ENCODE results near the gene ARHGAP26.

The ARHGAP26 gene

DNA sequence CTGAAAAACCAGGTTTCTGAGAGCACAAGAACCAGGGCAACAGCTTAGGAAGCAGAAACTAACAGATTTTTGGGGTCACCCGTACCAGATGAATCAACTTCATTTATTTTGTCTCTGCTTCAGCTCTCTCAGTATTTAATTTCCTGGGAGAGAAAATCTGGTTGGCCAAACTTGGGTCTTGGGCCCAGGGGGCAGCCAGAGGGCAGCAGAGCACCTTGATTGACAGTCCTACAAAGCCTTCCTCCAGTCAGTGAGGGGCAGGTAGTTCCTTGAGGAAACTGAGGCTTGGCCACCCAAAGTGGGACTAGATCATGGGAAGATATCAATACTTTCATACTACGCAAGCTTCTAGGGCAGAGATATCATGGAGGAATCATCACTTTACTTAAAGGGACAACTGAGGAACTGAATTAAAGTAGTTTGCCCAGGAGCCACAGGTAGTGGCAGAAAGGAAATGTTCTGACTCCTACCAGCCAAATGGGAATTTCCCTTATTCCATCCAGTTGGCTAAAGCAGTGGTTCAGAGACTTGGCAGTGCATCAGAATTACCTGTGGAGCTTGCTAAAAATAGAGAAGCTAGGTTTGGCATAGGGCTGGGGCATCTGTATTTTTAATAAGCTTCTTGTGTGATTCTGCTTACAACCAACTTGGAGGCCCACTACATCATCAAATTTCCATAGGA is 21.5 kb upstream of the ARHGAP26 start:
- DNase-seq, result peak; percentile 55 to 61 (median 59)

DNA sequence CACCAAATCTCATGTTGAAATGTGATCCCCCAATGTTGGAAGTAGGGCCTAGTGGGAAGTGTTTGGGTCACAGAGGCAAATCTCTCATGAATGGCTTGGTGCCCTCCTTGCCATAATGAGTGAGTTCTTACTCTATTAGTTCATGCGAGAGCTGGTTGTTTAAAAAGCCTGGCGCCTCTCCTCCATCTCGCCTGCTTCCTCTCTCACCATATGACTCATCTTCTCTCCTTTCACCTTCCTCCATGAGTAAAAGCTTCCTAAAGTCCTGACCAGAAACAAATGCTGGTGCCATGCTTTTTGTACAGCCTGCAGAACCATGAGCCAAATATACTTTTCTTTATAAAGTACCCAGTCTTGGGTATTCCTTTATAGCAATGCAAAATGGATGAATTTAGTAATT is 20.9 kb upstream of the ARHGAP26 start:
- DNase-seq, result peak; percentile 61 to 82 (median 74)

DNA sequence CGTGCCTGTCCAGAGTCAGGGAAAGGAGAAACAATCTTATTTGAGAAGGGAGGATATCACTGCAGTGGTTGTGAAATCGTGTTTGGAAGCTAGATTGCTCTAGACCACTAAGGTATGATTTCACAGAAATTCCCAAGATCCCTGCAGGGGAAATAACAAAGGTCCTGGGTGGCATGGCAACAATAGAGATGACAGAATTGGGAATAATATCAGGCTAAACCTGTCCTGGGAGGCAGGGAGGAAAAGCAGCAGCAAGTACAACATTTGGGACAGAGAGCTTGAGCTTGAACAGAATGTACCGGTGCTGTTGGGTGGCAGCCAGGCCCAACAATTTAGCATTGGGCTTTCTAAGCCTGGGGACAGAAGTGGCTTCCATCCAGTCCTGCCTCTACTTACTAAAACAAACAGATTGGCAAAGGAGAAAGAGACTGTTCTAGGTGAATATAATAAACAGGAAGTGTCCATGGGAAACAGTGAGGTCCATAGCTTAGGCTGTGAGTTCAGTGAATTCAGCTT is 17.0 kb upstream of the ARHGAP26 start:
- no peak for DNase-seq

DNA sequence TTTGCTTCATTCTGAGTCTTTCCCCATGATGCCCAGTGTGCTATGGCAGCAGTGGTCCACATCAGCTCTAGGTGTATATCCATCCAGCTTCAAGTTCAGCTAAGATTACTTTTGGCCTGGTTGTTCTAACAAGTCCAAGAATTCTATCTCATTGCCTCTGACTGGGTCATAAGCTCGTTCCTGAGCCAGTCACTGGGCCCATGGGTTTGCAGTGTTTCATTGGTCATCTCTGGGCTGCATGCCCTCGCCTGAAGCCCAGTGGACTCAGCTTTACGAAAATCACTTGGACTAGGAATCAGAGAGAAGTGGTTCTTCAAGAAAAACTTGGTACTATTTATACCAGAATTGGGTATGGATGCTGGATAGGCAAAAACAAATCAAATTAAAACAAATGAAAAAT is 16.1 kb upstream of the ARHGAP26 start:
- no peak for DNase-seq

DNA sequence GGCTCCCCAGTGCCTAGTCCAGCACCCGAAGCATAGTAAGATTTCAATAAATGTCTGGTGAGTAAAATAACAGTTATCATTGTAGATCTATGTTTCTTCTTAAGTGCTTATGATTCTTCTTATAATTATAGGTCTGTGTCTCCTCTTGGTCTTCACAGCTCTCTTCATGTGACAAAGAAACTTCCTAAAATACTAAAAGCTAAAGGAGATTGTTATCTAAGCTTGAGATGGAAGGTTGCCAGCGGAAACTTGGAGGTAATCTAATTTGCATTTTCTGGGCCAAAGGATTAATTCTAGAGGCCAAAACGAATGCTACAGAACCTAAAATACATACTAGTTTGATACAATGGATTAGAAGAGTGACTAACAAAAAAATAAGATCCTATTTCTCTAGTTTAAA is 13.6 kb upstream of the ARHGAP26 start:
- DNase-seq, result no peak

DNA sequence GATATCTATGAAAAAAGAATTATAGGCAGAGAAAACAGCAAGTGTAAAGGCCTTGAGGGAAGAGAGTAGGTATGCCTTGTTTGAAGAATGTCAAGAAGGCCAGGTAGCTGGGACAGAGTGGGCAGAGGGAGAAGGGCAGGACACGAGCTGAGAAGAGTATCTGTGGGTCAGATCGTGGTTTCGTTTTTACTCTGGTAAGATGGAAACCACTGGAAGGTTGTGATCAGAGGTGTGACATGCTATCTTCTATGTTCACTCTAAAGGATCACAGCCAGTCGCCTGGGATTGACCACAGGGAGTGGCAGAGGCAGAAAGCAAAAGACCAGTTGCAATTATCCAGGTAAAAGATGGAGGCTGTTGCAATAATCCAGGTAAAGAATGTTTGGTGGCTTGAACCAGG is 12.6 kb upstream of the ARHGAP26 start:
- no peak for DNase-seq

DNA sequence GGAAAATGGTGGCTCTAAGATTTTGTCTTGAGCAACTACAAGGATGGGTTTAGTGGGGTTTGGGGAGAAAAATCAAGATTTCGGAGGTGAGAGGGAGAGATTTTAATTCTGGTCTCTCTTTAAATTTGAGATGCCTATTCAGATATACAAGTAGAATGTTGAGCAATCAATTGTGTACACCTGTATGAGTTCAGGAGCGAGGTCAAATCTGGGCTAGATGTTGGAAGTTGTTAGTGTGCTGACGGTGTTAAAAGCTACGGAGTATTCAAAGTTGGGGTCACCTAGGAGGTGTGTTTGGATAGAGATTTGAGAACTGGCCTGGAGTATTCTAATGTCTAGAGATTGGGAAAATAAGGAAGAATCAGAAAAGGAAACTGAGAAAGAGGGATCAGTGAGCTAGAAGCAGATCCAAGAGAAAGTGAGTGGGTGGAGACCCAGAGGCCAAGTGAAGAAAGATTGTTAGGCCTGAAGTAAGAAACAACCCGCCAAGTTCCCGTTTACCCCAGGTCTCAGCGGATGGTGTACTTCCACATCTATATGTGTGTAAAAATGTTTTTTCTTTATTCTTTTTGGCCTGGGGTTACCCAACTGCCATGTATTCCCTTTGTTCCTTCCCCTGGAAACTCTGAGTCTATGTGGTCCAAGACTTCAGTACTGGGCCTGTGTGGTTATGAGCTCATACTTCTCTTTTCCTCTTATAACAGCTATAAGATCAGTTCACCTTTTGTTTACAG is 11.9 kb upstream of the ARHGAP26 start:
- peak; percentile 86 to 95 (median 93) for DNase-seq

DNA sequence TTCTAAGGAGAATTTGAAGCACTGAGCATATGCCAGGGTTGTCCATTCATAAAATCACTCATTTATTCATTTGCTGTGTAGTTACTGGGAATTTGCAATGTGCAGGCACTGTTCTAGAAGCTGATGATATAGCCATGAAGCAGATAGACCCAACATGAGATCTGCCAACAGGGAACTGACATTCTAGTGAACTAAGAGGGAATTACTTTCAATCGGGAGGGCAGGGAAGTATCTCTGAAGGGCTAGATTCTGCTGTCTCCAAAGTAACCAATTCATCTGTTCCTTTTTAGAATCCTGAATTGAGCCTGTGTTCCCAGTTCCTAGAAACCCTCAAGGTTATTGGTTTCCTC is 11.4 kb upstream of the ARHGAP26 start:
- peak in 1 of 3 donors; percentile 44 for DNase-seq

DNA sequence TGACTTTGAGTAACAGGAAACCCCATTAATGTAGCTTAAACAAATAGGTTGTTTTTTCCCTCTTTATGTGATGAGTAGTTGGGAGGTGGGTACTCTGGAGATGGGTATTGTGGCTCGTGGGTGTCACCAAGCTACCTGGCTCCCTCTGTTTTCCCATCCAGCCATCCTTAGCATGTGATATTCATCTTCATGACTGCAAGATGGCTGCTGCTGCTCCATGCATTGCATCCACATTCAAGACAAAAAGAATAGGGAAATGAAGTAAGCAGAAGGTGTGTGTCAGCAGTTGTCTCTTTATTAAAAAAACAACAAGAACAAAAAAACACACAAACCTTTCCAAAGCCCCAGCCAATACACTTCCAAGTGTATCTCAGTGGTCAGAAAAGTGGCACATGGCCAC is 6.5 kb upstream of the ARHGAP26 start:
- DNase-seq, result no peak

DNA sequence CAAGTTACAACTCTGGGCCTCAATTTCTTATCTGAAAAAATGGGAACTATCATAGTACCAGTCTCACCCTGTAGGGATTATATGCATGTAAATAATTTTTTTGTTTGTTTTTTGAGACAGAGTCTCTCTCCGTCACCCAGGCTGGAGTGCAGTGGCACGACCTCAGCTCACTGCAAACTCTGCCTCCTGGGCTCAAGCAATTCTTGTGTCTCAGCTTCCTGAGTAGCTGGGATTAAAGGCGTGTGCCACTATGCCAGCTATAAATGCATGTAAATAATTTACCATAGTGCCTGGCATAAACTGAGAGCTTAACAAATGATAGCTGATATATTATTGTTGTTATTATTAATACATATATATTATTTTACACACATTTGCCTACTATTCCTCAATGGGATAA is 3.0 kb upstream of the ARHGAP26 start:
- DNase-seq, result no peak

DNA sequence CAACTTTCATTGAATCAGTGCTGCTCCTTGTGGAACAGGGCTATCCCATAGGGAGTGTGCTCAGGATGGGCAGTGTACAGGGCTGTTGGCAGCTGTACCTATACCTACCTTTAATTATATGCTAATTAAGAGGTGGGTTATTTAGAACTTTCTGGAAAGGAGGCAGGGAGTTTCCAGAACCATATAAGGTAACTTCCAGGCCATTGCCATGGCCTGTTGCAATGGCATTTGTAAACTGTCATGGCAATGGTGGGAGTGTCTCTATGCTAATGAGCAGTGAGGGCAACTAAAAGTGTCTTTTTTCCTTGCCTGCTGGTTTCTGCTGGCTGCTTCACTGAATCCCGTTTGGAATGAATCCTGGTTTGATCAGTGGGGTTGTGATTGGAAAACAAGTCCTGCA is 2.3 kb upstream of the ARHGAP26 start:
- DNase-seq, result peak; percentile 42 to 57 (median 55)

DNA sequence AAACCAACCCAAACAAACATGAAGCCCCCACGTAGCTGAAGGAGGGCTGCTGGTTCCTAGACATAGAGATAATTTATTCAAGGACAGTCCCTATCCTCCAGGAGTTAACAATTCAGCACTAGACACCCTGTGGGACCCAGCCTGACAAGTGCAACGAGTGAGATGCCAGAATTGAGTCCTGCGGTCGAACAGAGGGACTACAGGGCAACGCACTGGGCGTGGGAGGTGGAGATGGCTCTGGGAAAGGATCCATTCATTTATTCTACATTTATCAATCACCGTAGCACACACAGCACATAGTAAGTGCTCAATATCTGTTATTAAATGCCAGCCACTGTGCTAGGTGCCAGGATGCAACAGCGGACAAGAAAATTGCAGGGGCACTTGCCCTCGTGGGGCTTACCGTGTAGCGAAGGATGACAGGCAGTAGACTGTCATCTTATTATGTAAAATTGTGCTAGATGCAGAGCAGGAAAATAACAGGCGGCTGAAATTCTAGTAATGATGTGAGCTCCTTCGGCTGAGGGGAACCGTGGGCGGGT is 855 bp upstream of the ARHGAP26 start:
- peak; percentile 41 to 90 (median 89) for DNase-seq

DNA sequence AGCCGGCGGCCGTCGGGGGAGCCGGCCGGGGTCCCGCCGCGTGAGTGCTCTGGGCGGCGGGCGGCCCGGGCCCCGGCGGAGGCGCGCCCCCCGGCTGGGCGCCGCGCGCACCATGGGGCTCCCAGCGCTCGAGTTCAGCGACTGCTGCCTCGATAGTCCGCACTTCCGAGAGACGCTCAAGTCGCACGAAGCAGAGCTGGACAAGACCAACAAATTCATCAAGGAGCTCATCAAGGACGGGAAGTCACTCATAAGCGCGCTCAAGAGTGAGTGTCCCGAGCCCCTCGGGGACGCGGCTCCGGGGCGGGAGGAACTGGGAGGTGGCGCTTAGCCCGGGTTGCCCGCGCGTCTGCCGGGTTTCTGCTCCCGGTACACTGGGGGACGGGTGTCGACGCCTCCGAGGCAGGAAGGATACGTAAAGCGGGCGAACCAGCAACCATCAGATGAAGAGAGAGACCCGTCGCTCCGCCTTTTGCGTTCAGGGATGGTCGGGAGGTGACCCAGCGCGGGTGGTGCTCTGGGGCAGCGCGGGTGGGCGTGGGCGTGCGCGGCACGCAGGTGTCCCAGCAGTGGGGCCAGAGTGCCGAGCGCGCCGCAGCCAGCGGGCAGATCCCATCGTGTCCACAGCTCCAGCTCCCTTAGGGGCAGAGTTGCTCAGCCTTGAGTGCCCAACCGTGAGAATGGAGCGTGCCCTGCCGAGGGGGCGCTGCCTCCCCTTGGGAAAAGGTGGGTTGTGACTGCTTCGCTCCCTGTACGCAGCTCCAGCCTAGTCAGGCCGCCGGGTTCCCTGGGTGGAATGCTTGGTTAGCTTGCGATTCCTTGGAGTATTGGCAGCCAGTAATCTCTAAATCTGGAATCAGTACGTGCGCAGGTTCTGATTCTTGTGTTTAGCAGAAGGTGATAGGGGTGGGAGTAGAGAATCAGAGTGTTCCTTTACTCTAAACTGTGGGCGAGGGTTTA is 753 bp downstream of the ARHGAP26 start:
- DNase-seq, result peak; percentile 69 to 79 (median 70)

DNA sequence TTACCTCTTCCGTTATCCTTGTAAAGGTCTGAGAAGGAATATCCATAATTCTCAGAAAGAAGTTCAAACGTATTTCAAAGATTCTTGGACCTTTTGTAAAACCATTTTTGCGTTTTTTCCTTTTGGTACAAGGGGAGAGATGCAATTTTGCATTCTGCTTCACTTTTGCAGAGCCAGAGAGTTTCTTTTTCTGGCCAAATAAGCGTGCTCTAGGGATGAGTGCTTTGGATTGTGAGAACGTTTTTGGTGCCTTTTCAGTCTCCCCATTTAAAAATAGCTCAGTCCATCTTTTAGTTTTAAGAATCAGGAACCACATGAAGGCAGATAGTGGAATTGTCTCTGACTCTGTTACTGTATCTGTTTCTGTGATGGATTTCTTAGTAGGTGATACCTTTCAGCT is 1.5 kb downstream of the ARHGAP26 start:
- no peak for DNase-seq

DNA sequence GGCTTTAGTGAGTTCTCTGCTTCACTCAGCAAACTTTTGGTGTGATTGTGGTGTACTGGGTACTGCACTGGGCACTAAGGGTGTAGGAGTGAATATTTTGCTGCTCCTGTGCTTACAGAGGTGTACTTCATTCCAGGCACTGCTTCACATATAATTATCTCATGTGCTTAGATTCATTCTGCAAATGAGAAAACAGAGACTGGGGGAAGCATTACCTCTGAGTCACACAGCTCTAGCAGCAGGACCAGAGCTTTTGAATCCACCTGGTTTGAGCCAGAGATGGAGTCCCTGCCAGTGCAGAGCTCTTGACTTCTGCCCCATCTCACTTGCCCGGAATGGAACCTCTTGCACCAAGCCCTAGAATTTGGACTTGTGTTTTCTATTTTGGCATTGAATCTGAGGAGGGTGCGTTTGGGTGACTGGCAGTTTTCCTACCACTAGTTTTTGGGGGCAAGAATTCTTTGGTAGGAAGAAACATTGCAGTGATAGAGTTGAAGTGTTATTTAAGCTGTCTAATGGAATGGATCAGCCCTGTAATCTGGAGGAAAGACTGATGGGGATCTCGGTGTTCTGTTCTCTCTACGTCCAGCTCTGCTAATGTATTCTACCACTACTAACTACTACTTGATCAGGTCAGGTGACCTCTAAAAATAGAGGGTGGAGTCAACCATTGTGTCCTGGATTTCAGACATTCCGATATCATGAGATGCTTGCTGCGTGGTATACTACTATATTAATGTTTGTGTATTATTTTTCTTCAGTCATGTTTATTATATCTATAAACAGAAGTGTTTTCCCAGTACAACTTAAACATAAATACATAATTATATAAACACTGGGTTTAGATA is 2.5 kb downstream of the ARHGAP26 start:
- DNase-seq, result no peak

DNA sequence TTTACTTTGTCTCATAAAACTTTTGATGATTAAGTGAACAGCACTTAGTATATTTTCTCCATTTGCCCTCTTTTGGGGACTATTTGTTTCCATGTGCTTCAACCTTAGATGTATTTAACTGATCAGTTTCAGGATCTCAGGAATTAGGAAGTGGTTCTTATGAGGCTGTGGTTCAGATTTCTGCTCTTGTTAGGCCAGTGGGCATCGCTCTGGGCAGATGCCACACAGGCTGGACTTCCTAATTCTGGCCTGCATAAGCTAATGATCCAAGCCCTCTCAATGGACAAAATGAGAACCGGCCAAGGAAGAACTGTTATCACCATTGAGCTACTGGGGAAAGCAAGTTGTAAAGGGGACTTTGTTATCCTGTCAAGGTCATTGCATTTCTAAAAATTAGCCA is 6.9 kb downstream of the ARHGAP26 start:
- DNase-seq, result peak; percentile 47 to 52 (median 48)

DNA sequence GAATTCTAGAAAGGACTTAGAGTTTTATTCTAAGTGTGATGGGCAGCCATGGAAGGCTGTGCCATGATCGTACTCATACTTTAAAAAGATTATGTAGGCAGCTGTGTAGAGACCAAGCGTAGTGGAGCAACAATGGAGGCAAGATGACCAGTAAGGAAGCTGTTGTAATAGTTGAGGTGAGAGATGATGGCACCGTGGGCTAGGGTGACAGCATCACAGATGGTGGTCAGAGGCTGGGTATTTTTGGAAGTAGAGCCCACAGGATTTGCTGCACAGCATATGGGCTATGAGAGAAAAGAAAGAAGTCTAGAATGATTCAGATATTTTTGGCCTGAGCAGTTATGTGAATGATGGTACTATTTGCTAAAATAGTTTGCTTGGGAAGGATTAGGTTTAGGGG is 7.7 kb downstream of the ARHGAP26 start:
- DNase-seq, result peak; percentile 68 to 82 (median 74)

DNA sequence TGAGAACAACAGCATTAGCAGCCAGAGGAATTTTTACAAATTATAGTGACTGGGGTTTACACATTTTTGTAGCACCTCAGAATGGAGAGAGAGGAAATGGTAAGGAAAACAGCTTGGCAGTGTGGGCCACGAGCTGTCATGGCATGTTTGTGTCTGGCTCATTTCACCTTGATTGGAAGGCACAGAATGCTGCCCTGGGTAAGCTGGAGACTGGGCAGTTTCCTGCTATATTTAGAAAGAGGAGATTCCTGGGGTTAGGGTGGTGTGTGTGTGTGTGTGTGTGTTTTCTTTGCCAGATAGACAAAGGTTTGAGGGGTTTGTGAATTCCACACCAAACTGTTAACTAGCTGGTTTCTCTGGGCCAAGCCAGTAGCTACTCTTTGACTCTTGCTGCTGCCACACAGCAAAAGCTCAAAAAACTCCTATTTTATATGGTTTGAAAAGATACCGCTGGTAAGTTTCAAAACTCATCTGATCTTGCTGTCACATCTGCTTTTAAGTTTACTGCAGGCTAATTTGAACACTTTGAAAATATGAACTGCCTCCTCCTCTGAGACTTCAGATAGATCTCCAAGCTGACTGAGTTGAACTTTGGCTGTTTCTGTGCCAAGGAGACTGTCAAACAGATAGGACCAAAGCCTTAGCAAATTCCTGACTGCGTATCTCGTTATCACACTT is 9.1 kb downstream of the ARHGAP26 start:
- no peak for DNase-seq

DNA sequence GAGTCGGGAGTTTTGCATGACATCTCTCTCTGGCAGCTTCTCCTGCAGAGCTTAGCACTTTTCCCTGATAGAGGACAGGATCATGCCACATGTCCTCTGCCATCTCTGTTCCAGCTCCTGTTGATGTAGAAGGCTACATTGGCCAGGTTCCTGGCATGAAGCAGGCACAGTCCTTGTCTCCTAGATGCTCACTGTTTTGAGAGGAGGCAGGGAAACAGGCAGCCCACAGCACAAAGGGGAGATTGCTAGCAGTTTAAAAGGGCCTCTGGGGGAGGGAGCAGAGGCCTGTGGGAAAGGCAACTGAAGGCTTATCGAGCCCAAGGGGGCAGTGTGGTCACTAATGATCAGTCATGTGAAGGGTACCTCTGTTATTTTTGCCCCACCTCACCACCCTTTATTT is 10.7 kb downstream of the ARHGAP26 start:
- DNase-seq, result no peak

DNA sequence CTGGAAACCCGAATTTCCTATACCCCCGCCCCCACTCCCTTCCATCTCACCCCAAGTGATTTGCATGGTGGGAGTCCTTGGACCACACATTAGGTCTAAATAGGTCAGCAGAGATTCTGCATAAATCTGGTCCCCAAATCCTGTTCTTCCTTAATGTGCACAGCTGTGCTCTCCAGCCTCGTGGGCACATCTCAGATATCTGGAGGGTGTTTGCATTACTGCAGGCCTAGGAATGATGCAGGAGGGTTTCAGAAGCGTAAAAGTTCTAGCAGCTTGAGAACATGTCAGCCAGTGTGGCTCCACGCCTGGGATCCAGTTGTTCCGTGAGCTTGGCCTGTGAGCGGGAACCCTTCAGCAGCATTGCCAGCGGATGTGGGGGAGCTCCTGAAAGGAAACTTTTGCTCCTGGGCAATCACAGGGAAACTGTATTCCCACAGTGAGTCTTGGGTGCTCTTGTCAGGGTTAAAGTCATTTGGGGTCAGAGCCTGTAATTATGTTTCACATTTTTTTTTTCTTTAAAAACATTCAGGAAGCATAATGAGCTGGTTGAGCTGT is 12.9 kb downstream of the ARHGAP26 start:
- no peak for DNase-seq
